ENCODE results near the gene FBLN2. TPM values are rescaled to one million over a fixed set of nuclear protein-coding genes. Genes with fewer than 3 reads are reported as not detected.

FBLN2 gene
- polyA plus RNA-seq, 1 of the 3 experiments (the other 2 are of a cell fraction), result 5.2 TPM

GRCh38 chr3:13668136-13668535, 119.2 kb downstream of the FBLN2 start:
- CTCF ChIA-PET, result interaction anchor here (1.3 to 8.1 kb wide), 3 partner anchors 11 to 217 kb away, joined by 4 to 69 read pairs (median 4); partner anchors contain the start of gene WNT7A
- no peak for TF ChIP-seq POLR2AphosphoS5 (IDR thresholded peaks at IDR 0.05; ENCODE audit: low read depth, low read length)
- TF ChIP-seq REST (IDR thresholded peaks at IDR 0.05; ENCODE audit: low read depth, low read length), result no peak
- TF ChIP-seq TEAD4 (IDR thresholded peaks at IDR 0.05; ENCODE audit: borderline replicate concordance, insufficient read depth), result no peak
- no peak for TF ChIP-seq ELF1 (IDR thresholded peaks at IDR 0.05)
- no peak for TF ChIP-seq RCOR1 (IDR thresholded peaks at IDR 0.05; ENCODE audit: low read length)
- TF ChIP-seq SMC3 (IDR thresholded peaks at IDR 0.05; ENCODE audit: low read depth, low read length), result no peak
- no peak for TF ChIP-seq CHD2 (IDR thresholded peaks at IDR 0.05; ENCODE audit: low read length, partially characterized antibody)
- TF ChIP-seq PBX3 (IDR thresholded peaks at IDR 0.05), result no peak
- TF ChIP-seq MXI1 (IDR thresholded peaks at IDR 0.05; ENCODE audit: low read depth, low read length), result no peak
- no peak for TF ChIP-seq EP300 (IDR thresholded peaks at IDR 0.05; ENCODE audit: borderline replicate concordance in 1 of 2, low read depth in 1 of 2, low read length in 1 of 2)
- TF ChIP-seq GABPA (IDR thresholded peaks at IDR 0.05; ENCODE audit: low read depth), result no peak
- TF ChIP-seq TAF1 (IDR thresholded peaks at IDR 0.05; ENCODE audit: borderline replicate concordance, low read depth, low read length), result no peak
- no peak for TF ChIP-seq RXRA (IDR thresholded peaks at IDR 0.05; ENCODE audit: borderline replicate concordance, low read depth)

GRCh38 chr3:13669457-13669856, 120.5 kb downstream of the FBLN2 start:
- H3K27ac ChIP-seq (ENCODE audit: low read depth in 2 of 2, low read length in 1 of 2), result no peak overlapping the region
- H3K4me2 ChIP-seq, result no peak overlapping the region
- H3F3A ChIP-seq (replicated peaks; ENCODE audit: insufficient read depth), result no peaks in the 10 kb centered on the region
- H3K79me2 ChIP-seq (ENCODE audit: insufficient read depth), result no peaks in the 10 kb centered on the region
- no peak overlapping the region for H3K9ac ChIP-seq
- no peaks in the 10 kb centered on the region for H3K9me2 ChIP-seq
- H3K36me3 ChIP-seq (replicated peaks in 1 of 2; ENCODE audit: control insufficient read depth in 1 of 2, insufficient read depth in 2 of 2, low read length in 1 of 2), result no peaks in the 10 kb centered on the region
- H3K9me3 ChIP-seq, result no peaks in the 10 kb centered on the region
- ChIA-PET CTCF (interaction anchor here (0.7 to 8.1 kb wide), 5 partner anchors 13 to 216 kb away, joined by 3 to 69 read pairs (median 5); partner anchors contain the start of gene WNT7A), POLR2A (no interaction called here)
- 10% methylated on average over 1 of the region's 1 CpG for WGBS (ENCODE audit: low lambda C conversion rate)
- no peaks in the 10 kb centered on the region for H4K20me1 ChIP-seq (ENCODE audit: insufficient read depth)
- no peak overlapping the region for H3K4me3 ChIP-seq (ENCODE audit: low read depth in 2 of 2, low read length in 1 of 2)
- no peak overlapping the region for H2AFZ ChIP-seq (ENCODE audit: low read depth)
- H3K27me3 ChIP-seq (ENCODE audit: insufficient read depth), result no peaks in the 10 kb centered on the region
- no peak for DNase-seq
- H3K4me1 ChIP-seq (ENCODE audit: control insufficient read depth in 1 of 2, insufficient read depth in 2 of 2, low read depth in 1 of 2, low read length in 1 of 2), result no peaks in the 10 kb centered on the region; a peak in 1 of 4 replicates
- TF ChIP-seq FOXJ3 (CRISPR knock-in tag; IDR thresholded peaks at IDR 0.05) (no peak), NRF1 (IDR thresholded peaks at IDR 0.05; ENCODE audit: low read depth, low read length) (no peak), ELF1 (IDR thresholded peaks at IDR 0.05) (no peak), PBX3 (IDR thresholded peaks at IDR 0.05) (no peak), NFIC (IDR thresholded peaks at IDR 0.05; ENCODE audit: borderline replicate concordance) (no peak), USF2 (IDR thresholded peaks at IDR 0.05; ENCODE audit: borderline replicate concordance, low read depth, low read length) (no peak), GATA2 (CRISPR knock-in tag; IDR thresholded peaks at IDR 0.05) (no peak), POLR2AphosphoS5 (IDR thresholded peaks at IDR 0.05; ENCODE audit: low read depth, low read length) (no peak), CTCF (IDR thresholded peaks at IDR 0.05) (no peak), MEF2A (IDR thresholded peaks at IDR 0.05; ENCODE audit: borderline replicate concordance, low read depth) (no peak)

More at GRCh38 chr3:13668136-13668535, 119.2 kb downstream of the FBLN2 start:
- no peaks in the 10 kb centered on the region for H3K9me3 ChIP-seq
- no peaks in the 10 kb centered on the region for H3K9me2 ChIP-seq
- DNase-seq, result no peak
- H3K79me2 ChIP-seq (ENCODE audit: insufficient read depth), result no peaks in the 10 kb centered on the region
- H3K36me3 ChIP-seq (replicated peaks in 1 of 2; ENCODE audit: control insufficient read depth in 1 of 2, insufficient read depth in 2 of 2, low read length in 1 of 2), result no peaks in the 10 kb centered on the region
- no peaks in the 10 kb centered on the region; a peak in 1 of 4 replicates for H3K4me1 ChIP-seq (ENCODE audit: control insufficient read depth in 1 of 2, insufficient read depth in 2 of 2, low read depth in 1 of 2, low read length in 1 of 2)
- H3K27ac ChIP-seq (ENCODE audit: low read depth in 2 of 2, low read length in 1 of 2), result no peak overlapping the region
- no peak overlapping the region for H3K4me2 ChIP-seq
- WGBS (ENCODE audit: low lambda C conversion rate), result 26% methylated on average over 5 of the region's 5 CpGs
- H3K9ac ChIP-seq, result no peak overlapping the region
- H3K27me3 ChIP-seq (ENCODE audit: insufficient read depth), result no peaks in the 10 kb centered on the region
- H2AFZ ChIP-seq (ENCODE audit: low read depth), result no peak overlapping the region
- no peaks in the 10 kb centered on the region for H4K20me1 ChIP-seq (ENCODE audit: insufficient read depth)
- H3F3A ChIP-seq (replicated peaks; ENCODE audit: insufficient read depth), result no peaks in the 10 kb centered on the region
- no peak overlapping the region for H3K4me3 ChIP-seq (ENCODE audit: low read depth in 2 of 2, low read length in 1 of 2)
- POLR2A ChIA-PET, result no interaction called here

All from SK-N-SH (cell line).